H1 (cell line): ENCODE data around the gene POMT2. TPM values are rescaled to one million over a fixed set of nuclear protein-coding genes. Genes with fewer than 3 reads are reported as not detected.

Source experiments
- CTCF ChIA-PET: fragments of 300-600 bp; sonication (Branson Sonifier 250); formaldehyde crosslinking; loops from one replicate; lab custom pipeline; 2021; ENCODE audit not compliant: partially characterized antibody; lab: Charles Lee
- POLR2A ChIA-PET: fragments of 300-600 bp; sonication (Branson Sonifier 250); formaldehyde crosslinking; loops from one replicate; lab custom pipeline; 2021; ENCODE audit warnings: inconsistent platforms; ENCODE audit not compliant: partially characterized antibody; lab: Charles Lee
- DNase-seq, 2 experiments: peaks; one replicate each; pipeline versions ENCODE4 v3.0.0 to v3.0.0-alpha.2; 2010 to 2022; ENCODE audit warnings: low spot score in 2 of 2, low read depth in 1 of 2, mixed read lengths in 1 of 2
- FAIRE-seq: peaks from 2 replicates; lab custom pipeline; 2011; peaks lifted over from hg19 to GRCh38; lab: Jason Lieb, UNC
- H2AFZ ChIP-seq: 2 replicates; pipeline ENCODE4 v1.8.1; 2012; ENCODE audit warnings: low read length, inconsistent platforms
- H2AK5ac ChIP-seq: 2 replicates; pipeline ENCODE4 v1.6.1; 2013; ENCODE audit warnings: low read depth, low read length
- H2BK120ac ChIP-seq: replicated peaks from 2 replicates; pipeline ENCODE3; 2013; ENCODE audit warnings: low read depth, low read length, inconsistent platforms
- H2BK12ac ChIP-seq: 2 replicates; pipeline ENCODE4 v1.6.1; 2013; ENCODE audit warnings: low read depth, low read length
- H2BK15ac ChIP-seq: 2 replicates; pipeline ENCODE4 v1.6.1; 2013; ENCODE audit warnings: low read length
- H2BK20ac ChIP-seq: 2 replicates; pipeline ENCODE4 v1.6.1; 2013; ENCODE audit warnings: low read length
- H2BK5ac ChIP-seq: 2 replicates; pipeline ENCODE4 v1.6.1; 2013; ENCODE audit warnings: low read depth, low read length
- H3K14ac ChIP-seq: 2 replicates; pipeline ENCODE4 v1.6.1; 2013; ENCODE audit warnings: inconsistent platforms; ENCODE audit not compliant: insufficient read length
- H3K18ac ChIP-seq: 2 replicates; pipeline ENCODE4 v1.6.1; 2013; ENCODE audit warnings: low read length; ENCODE audit errors: extremely low read depth
- H3K23ac ChIP-seq: 2 replicates; pipeline ENCODE4 v1.6.1; 2013; ENCODE audit warnings: inconsistent platforms; ENCODE audit not compliant: insufficient read length
- H3K23me2 ChIP-seq: 2 replicates; pipeline ENCODE4 v1.6.1; 2013; ENCODE audit warnings: low read depth, low read length
- H3K27ac ChIP-seq: 2 replicates; pipeline ENCODE4 v1.6.1; 2011; ENCODE audit warnings: low read depth, low read length, inconsistent platforms
- H3K27me3 ChIP-seq, 4 experiments: replicated peaks in 1 of 4; 1 replicate in 1 of 4; 2 replicates in 3 of 4; pipeline versions ENCODE4 v1.6.1 to v1.8.1; 2011 to 2013; ENCODE audit warnings: low read length in 3 of 4, mild to moderate bottlenecking in 3 of 4, inconsistent platforms in 2 of 4, mixed read lengths in 2 of 4, moderate library complexity in 1 of 4; ENCODE audit not compliant: control insufficient read depth in 3 of 4, insufficient read depth in 3 of 4; ENCODE audit errors: extremely low read depth in 1 of 4
- H3K36me3 ChIP-seq, 4 experiments: 2 replicates each; pipeline versions ENCODE4 v1.6.1 to v1.8.1; 2011 to 2013; ENCODE audit warnings: mild to moderate bottlenecking in 4 of 4, low read length in 3 of 4, moderate library complexity in 2 of 4, control low read depth in 1 of 4, inconsistent platforms in 1 of 4; ENCODE audit not compliant: insufficient read depth in 4 of 4, control insufficient read depth in 2 of 4
- H3K4ac ChIP-seq: replicated peaks from 2 replicates; pipeline ENCODE3; 2013; ENCODE audit warnings: low read length, low read depth, mixed read lengths, inconsistent platforms; ENCODE audit not compliant: insufficient read length
- H3K4me1 ChIP-seq, 4 experiments: replicated peaks in 1 of 4; 1 replicate in 1 of 4; 2 replicates in 3 of 4; pipeline versions ENCODE4 v1.6.1 to v1.8.1; 2011 to 2013; ENCODE audit warnings: low read length in 3 of 4, inconsistent platforms in 2 of 4, mixed read lengths in 1 of 4; ENCODE audit not compliant: insufficient read depth in 4 of 4, control insufficient read depth in 3 of 4
- H3K4me2 ChIP-seq, 2 experiments: 2 replicates each; pipeline versions ENCODE4 v1.6.1 to v1.8.1; 2011 to 2013; ENCODE audit warnings: low read depth in 2 of 2, low read length in 2 of 2, control low read depth in 1 of 2, inconsistent platforms in 1 of 2, mild to moderate bottlenecking in 1 of 2; ENCODE audit not compliant: insufficient read depth in 1 of 2
- H3K4me3 ChIP-seq, 4 experiments: fragments of 200-600, 300-600 bp in 1 of 4; sonication (generic), shearing (Covaris generic), sonication (Bioruptor Twin) in 1 of 4; 2 replicates each; pipeline versions ENCODE4 v1.5.1 to v1.8.1; 2011 to 2016; ENCODE audit warnings: low read length in 4 of 4, low read depth in 3 of 4, control low read depth in 2 of 4, inconsistent platforms in 2 of 4, mild to moderate bottlenecking in 2 of 4, mixed read lengths in 1 of 4, moderate library complexity in 1 of 4; ENCODE audit not compliant: insufficient read depth in 2 of 4; ENCODE audit errors: extremely low read depth in 1 of 4
- H3K56ac ChIP-seq: replicated peaks from 2 replicates; pipeline ENCODE3; 2013; ENCODE audit warnings: low read depth, mild to moderate bottlenecking, mixed read lengths, low read length, inconsistent platforms; ENCODE audit not compliant: insufficient read length
- H3K79me1 ChIP-seq: 2 replicates; pipeline ENCODE4 v1.6.1; 2013; ENCODE audit warnings: low read depth, low read length, control low read depth
- H3K79me2 ChIP-seq, 2 experiments: 2 replicates each; pipeline versions ENCODE4 v1.6.1 to v1.8.1; 2012 to 2013; ENCODE audit warnings: low read length in 2 of 2, mild to moderate bottlenecking in 2 of 2, inconsistent platforms in 1 of 2; ENCODE audit not compliant: insufficient read depth in 2 of 2, control insufficient read depth in 1 of 2
- H3K9ac ChIP-seq, 4 experiments: replicated peaks in 1 of 4; 1 replicate in 1 of 4; 2 replicates in 3 of 4; pipeline versions ENCODE4 v1.6.1 to v1.8.1; 2011 to 2013; ENCODE audit warnings: low read depth in 3 of 4, low read length in 3 of 4, control low read depth in 2 of 4, mild to moderate bottlenecking in 2 of 4, moderate library complexity in 2 of 4, inconsistent platforms in 1 of 4; ENCODE audit errors: extremely low read depth in 1 of 4
- H3K9me3 ChIP-seq, 2 experiments: 2 replicates each; pipeline versions ENCODE4 v1.6.1 to v1.8.1; 2012 to 2013; ENCODE audit warnings: mild to moderate bottlenecking in 2 of 2, moderate library complexity in 2 of 2, control low read depth in 1 of 2, inconsistent platforms in 1 of 2, low read depth in 1 of 2, low read length in 1 of 2, mixed read lengths in 1 of 2; ENCODE audit not compliant: insufficient read depth in 2 of 2
- H4K20me1 ChIP-seq, 2 experiments: replicated peaks in 1 of 2; 2 replicates each; pipeline versions ENCODE3 to v1.8.1; 2011 to 2013; ENCODE audit warnings: inconsistent platforms in 2 of 2, low read length in 2 of 2, mild to moderate bottlenecking in 1 of 2; ENCODE audit not compliant: insufficient read depth in 2 of 2, control insufficient read depth in 1 of 2
- H4K5ac ChIP-seq: 2 replicates; pipeline ENCODE4 v1.6.1; 2013; ENCODE audit warnings: low read length, low read depth, mixed read lengths, inconsistent platforms; ENCODE audit not compliant: insufficient read length
- H4K8ac ChIP-seq: 2 replicates; pipeline ENCODE4 v1.8.0; 2013; ENCODE audit warnings: mild to moderate bottlenecking, moderate library complexity, low read length, inconsistent platforms; ENCODE audit not compliant: insufficient read depth; ENCODE audit errors: extremely low read depth
- H4K91ac ChIP-seq: replicated peaks from 2 replicates; pipeline ENCODE3; 2013; ENCODE audit warnings: low read length, mixed read lengths, inconsistent platforms; ENCODE audit not compliant: insufficient read length
- HDAC6 ChIP-seq: IDR thresholded peaks from one replicate; pipeline ENCODE4 v1.7.1; 2012; ENCODE audit warnings: low read depth, mild to moderate bottlenecking, inconsistent platforms, low read length, moderate library complexity
- RAD21 ChIP-seq, 2 experiments: IDR thresholded peaks in 1 of 2; conservative IDR thresholded peaks in 1 of 2; 2 replicates each; pipeline ENCODE4 v1.6.1; 2011; ENCODE audit warnings: low read depth in 2 of 2, low read length in 2 of 2, improper control_type of control experiment in 1 of 2, inconsistent platforms in 1 of 2, mild to moderate bottlenecking in 1 of 2, moderate library complexity in 1 of 2
- TAF1 ChIP-seq: IDR thresholded peaks from 2 replicates; pipeline ENCODE4 v1.6.1; 2011; ENCODE audit warnings: mild to moderate bottlenecking, low read depth, low read length
- WGBS, 2 experiments: shearing (Covaris generic) in 1 of 2; methylation state at CpG; one replicate each; pipeline versions ENCODE4 v1.1.6 to v1.1.7; 2013 to 2015; ENCODE audit warnings: low lambda C conversion rate in 2 of 2, mixed read lengths in 2 of 2, inconsistent platforms in 1 of 2, low coverage in 1 of 2, missing lambda C conversion rate in 1 of 2; ENCODE audit not compliant: insufficient replicate concordance in 2 of 2, insufficient coverage in 1 of 2, insufficient read length in 1 of 2; ENCODE audit errors: extremely low coverage in 1 of 2, missing lambda C conversion rate in 1 of 2; 5-methylcytosine and 5-hydroxymethylcytosine counted together
- polyA plus RNA-seq, 7 experiments: library from polyadenylated mRNA; depleted of rRNA in 3 of 7; stranded (reverse) in 5 of 7; unstranded in 2 of 7; fragments of >200 nt in 5 of 7; fragments of 200-250 nt in 2 of 7; gene quantifications; 1 replicate in 5 of 7; 2 replicates in 1 of 7; 4 replicates in 1 of 7; pipeline versions ENCODE4 v1.2.1 to v1.2.3, GENCODE V29; 2011 to 2013; ENCODE audit warnings: missing spikeins in 2 of 7, mixed read lengths in 2 of 7
- total RNA-seq: library from RNA; stranded (reverse); fragmentation: NEBNext Ultra II Directional; extraction: Animal tissue kit (Norgen Biotek cat#: 25700); gene quantifications from 2 replicates; pipeline ENCODE4 v1.2.1, GENCODE V29; 2021
- TF ChIP-seq, protein P1 (sequence below), 3 experiments: IDR thresholded peaks; 1 replicate in 2 of 3; 2 replicates in 1 of 3; pipeline versions ENCODE4 v1.5.1 to v1.6.1; 2011; ENCODE audit warnings: low read length in 3 of 3, mild to moderate bottlenecking in 3 of 3, inconsistent platforms in 2 of 3, low read depth in 1 of 3, moderate library complexity in 1 of 3; ENCODE audit not compliant: insufficient read depth in 1 of 3; ENCODE audit errors: control extremely low read depth in 1 of 3

Gene POMT2
- total and polyA plus RNA-seq, 2 of the 8 experiments (the other 6 are each of a cell fraction or from before 2014, with no cell fraction given): 20.8 to 44.9 TPM

DNA sequence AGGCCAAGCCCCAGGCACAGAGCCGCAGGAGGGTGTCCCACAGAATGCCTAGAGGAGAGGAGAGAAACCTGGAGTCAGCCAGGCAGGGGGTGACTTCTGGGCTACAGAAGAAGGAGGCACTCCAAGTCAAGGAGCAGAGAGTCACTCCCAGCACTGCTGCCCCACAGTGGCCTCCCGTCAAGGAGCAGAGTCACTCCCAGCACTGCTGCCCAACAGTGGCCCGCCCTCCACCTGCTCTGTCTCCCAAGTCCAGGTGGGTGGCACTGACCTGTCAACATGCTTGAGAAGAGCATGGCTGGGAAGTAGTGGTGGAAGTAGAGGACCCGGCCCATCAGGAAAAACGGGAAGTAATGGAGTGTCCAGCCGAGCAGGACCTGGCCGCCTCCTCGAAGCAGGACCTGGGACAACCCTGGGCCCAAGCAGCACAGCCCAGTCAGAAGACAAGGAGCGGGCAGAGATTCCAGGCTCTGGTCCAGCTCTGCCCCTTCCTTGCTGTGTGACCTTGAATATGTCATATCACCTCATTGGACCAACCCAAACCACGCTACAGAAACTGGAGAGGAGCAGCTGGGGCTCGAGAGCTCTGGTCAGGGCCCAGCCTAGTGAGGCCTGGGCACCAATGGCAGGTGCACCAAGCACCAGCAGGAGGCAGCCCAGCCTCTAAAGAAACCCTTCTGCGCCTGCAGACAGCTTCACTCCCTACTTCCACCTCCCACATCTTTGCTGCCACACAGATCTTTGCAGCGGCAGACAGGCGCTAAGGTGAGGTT lies 42.0 kb downstream of the POMT2 start:
- Histone ChIP-seq H4K5ac (no peak overlapping the region), H2BK15ac (no peak overlapping the region), H3K79me2 (no peaks in the 10 kb centered on the region), H3K36me3 (peaks cover 3 to 8% (median 8%) of the 10 kb centered on the region in 4 experiments; a peak in 5 of 8 replicates), H3K23me2 (no peaks in the 10 kb centered on the region), H3K27ac (no peak overlapping the region), H3K4me1 (no peaks in the 10 kb centered on the region), H4K20me1 (peaks cover 0 to 1% of the 10 kb centered on the region in 2 experiments), H3K9ac (no peak overlapping the region), H3K18ac (no peak overlapping the region), H2BK12ac (no peak overlapping the region), H4K91ac (no peak overlapping the region), H2BK20ac (no peak overlapping the region), H2AK5ac (no peak overlapping the region), H2BK5ac (no peak overlapping the region), H3K23ac (no peak overlapping the region), H3K9me3 (no peaks in the 10 kb centered on the region), H3K14ac (no peak overlapping the region), H3K4me2 (no peak overlapping the region), H3K4me3 (no peak overlapping the region), H2BK120ac (no peak overlapping the region), H3K79me1 (no peaks in the 10 kb centered on the region), H3K27me3 (no peaks in the 10 kb centered on the region), H2AFZ (no peak overlapping the region), H3K4ac (no peak overlapping the region), H3K56ac (no peak overlapping the region), H4K8ac (no peak overlapping the region)
- CTCF ChIA-PET: interaction anchor here (0.7 to 4.4 kb wide), 17 partner anchors 12 to 406 kb away, joined by 3 to 27 read pairs (median 3); partner anchors contain the start of genes GSTZ1 and POMT2
- TF ChIP-seq TAF1 (no peak), HDAC6 (no peak), RAD21 (IDR thresholded peaks at IDR 0.05 in 1 of 2, conservative IDR thresholded peaks at IDR 0.05 in 1 of 2; ENCODE audit: low read depth in 2 of 2, low read length in 2 of 2) (peak; percentile 41 to 54)
- TF ChIP-seq, protein P1, sequence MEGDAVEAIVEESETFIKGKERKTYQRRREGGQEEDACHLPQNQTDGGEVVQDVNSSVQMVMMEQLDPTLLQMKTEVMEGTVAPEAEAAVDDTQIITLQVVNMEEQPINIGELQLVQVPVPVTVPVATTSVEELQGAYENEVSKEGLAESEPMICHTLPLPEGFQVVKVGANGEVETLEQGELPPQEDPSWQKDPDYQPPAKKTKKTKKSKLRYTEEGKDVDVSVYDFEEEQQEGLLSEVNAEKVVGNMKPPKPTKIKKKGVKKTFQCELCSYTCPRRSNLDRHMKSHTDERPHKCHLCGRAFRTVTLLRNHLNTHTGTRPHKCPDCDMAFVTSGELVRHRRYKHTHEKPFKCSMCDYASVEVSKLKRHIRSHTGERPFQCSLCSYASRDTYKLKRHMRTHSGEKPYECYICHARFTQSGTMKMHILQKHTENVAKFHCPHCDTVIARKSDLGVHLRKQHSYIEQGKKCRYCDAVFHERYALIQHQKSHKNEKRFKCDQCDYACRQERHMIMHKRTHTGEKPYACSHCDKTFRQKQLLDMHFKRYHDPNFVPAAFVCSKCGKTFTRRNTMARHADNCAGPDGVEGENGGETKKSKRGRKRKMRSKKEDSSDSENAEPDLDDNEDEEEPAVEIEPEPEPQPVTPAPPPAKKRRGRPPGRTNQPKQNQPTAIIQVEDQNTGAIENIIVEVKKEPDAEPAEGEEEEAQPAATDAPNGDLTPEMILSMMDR (IDR thresholded peaks at IDR 0.05; ENCODE audit: control extremely low read depth in 1 of 3, insufficient read depth in 1 of 3, low read depth in 1 of 3, low read length in 3 of 3): peak in 2 of 3 experiments; percentile 37; a peak in 2 of 4 replicates
- WGBS, 2 experiments: 91% methylated on average over 14 of the region's 14 CpGs; no CpG with 5 or more reads in 1 of the 2 experiments
- FAIRE-seq (no peak), DNase-seq (no peak)
- POLR2A ChIA-PET: interaction anchor here (1.0 kb wide), 1 partner anchor 12 kb away, joined by 3 read pairs; no protein-coding TSS in a partner anchor
